H9 (cell line): ENCODE measurements around the gene AKAP7. TPM values are rescaled to one million over a fixed set of nuclear protein-coding genes. Genes with fewer than 3 reads are reported as not detected.

Source experiments
- DNase-seq: peaks from one replicate; pipeline ENCODE4 v3.0.0-alpha.2; 2017
- H2AFZ ChIP-seq: one replicate; pipeline ENCODE4 v1.6.1; 2013; ENCODE audit warnings: mild to moderate bottlenecking, low read length, control low read depth, moderate library complexity
- H2AK5ac ChIP-seq: 2 replicates; pipeline ENCODE4 v1.6.1; 2013; ENCODE audit warnings: low read length, control low read depth, mixed read lengths; ENCODE audit not compliant: insufficient read length
- H2BK120ac ChIP-seq: one replicate; pipeline ENCODE4 v1.6.1; 2013; ENCODE audit warnings: low read depth, mild to moderate bottlenecking, low read length, control low read depth, inconsistent platforms; ENCODE audit not compliant: poor library complexity, severe bottlenecking
- H2BK12ac ChIP-seq: 2 replicates; pipeline ENCODE4 v1.6.1; 2013; ENCODE audit warnings: low read length, control low read depth, mixed read lengths, low read depth; ENCODE audit not compliant: insufficient read length
- H2BK15ac ChIP-seq: 2 replicates; pipeline ENCODE4 v1.6.1; 2013; ENCODE audit warnings: low read depth, low read length, control low read depth
- H2BK20ac ChIP-seq: one replicate; pipeline ENCODE4 v1.6.1; 2013; ENCODE audit warnings: low read depth, mild to moderate bottlenecking, low read length, control low read depth, inconsistent platforms; ENCODE audit not compliant: poor library complexity, severe bottlenecking
- H2BK5ac ChIP-seq: 2 replicates; pipeline ENCODE4 v1.6.1; 2013; ENCODE audit warnings: low read length, control low read depth, mixed read lengths; ENCODE audit not compliant: insufficient read length
- H3K14ac ChIP-seq: 2 replicates; pipeline ENCODE4 v1.6.1; 2013; ENCODE audit warnings: low read length, control low read depth; ENCODE audit not compliant: insufficient read depth
- H3K18ac ChIP-seq: 2 replicates; pipeline ENCODE4 v1.6.1; 2013; ENCODE audit warnings: low read depth, mild to moderate bottlenecking, mixed read lengths, low read length, control low read depth; ENCODE audit not compliant: insufficient read length
- H3K23ac ChIP-seq: 2 replicates; pipeline ENCODE4 v1.6.1; 2013; ENCODE audit warnings: low read length, control low read depth, mixed read lengths, low read depth; ENCODE audit not compliant: insufficient read length
- H3K23me2 ChIP-seq: 2 replicates; pipeline ENCODE4 v1.6.1; 2013; ENCODE audit warnings: low read depth, mild to moderate bottlenecking, mixed read lengths, low read length, control low read depth; ENCODE audit not compliant: insufficient read length, poor library complexity, severe bottlenecking
- H3K27ac ChIP-seq: 2 replicates; pipeline ENCODE4 v1.5.1; 2013; ENCODE audit warnings: low read length, control low read depth, mixed read lengths, low read depth; ENCODE audit not compliant: insufficient read length
- H3K27me3 ChIP-seq: 2 replicates; pipeline ENCODE4 v1.6.1; 2013; ENCODE audit warnings: low read length, control low read depth, inconsistent platforms; ENCODE audit not compliant: insufficient read depth
- H3K4ac ChIP-seq: 2 replicates; pipeline ENCODE4 v1.6.1; 2013; ENCODE audit warnings: low read depth, mild to moderate bottlenecking, control low read depth, inconsistent platforms, low read length, moderate library complexity
- H3K4me1 ChIP-seq: 2 replicates; pipeline ENCODE4 v1.6.1; 2013; ENCODE audit warnings: low read length, control low read depth, inconsistent platforms; ENCODE audit not compliant: insufficient read depth
- H3K4me2 ChIP-seq: 2 replicates; pipeline ENCODE4 v1.6.1; 2013; ENCODE audit warnings: low read length, control low read depth, mixed read lengths; ENCODE audit not compliant: insufficient read length, insufficient read depth
- H3K56ac ChIP-seq: 2 replicates; pipeline ENCODE4 v1.6.1; 2013; ENCODE audit warnings: low read depth, mild to moderate bottlenecking, mixed read lengths, low read length, control low read depth; ENCODE audit not compliant: insufficient read length
- H3K79me1 ChIP-seq: 2 replicates; pipeline ENCODE4 v1.6.1; 2013; ENCODE audit warnings: low read depth, mild to moderate bottlenecking, moderate library complexity, low read length, control low read depth, inconsistent platforms; ENCODE audit not compliant: insufficient read depth, poor library complexity, severe bottlenecking
- H3K79me2 ChIP-seq: 2 replicates; pipeline ENCODE4 v1.6.1; 2013; ENCODE audit warnings: low read length, control low read depth, inconsistent platforms; ENCODE audit not compliant: insufficient read depth
- H3K9ac ChIP-seq: 2 replicates; pipeline ENCODE4 v1.6.1; 2013; ENCODE audit warnings: low read length, control low read depth, mixed read lengths; ENCODE audit not compliant: insufficient read length; ENCODE audit errors: extremely low read depth
- H3K9me3 ChIP-seq: one replicate; pipeline ENCODE4 v1.6.1; 2013; ENCODE audit warnings: low read depth, low read length, inconsistent platforms; ENCODE audit not compliant: control insufficient read depth
- H3T11ph ChIP-seq: one replicate; pipeline ENCODE4 v1.6.1; 2013; ENCODE audit warnings: mild to moderate bottlenecking, low read length, control low read depth, inconsistent platforms
- H4K20me1 ChIP-seq: one replicate; pipeline ENCODE4 v1.6.1; 2013; ENCODE audit not compliant: control insufficient read depth, insufficient read length, insufficient read depth
- H4K5ac ChIP-seq: 2 replicates; pipeline ENCODE4 v1.6.1; 2013; ENCODE audit warnings: low read depth, mild to moderate bottlenecking, mixed read lengths, low read length, control low read depth; ENCODE audit not compliant: insufficient read length
- H4K8ac ChIP-seq: replicated peaks from 2 replicates; pipeline ENCODE4 v1.6.1; 2013; ENCODE audit warnings: low read length, control low read depth, mixed read lengths, low read depth; ENCODE audit not compliant: insufficient read length
- H4K91ac ChIP-seq: 2 replicates; pipeline ENCODE4 v1.6.1; 2013; ENCODE audit warnings: low read depth, mild to moderate bottlenecking, moderate library complexity, mixed read lengths, low read length, control low read depth; ENCODE audit not compliant: insufficient read length
- H3K27ac Mint-ChIP-seq, 3 experiments: 2 replicates in 2 of 3; 3 replicates in 1 of 3; pipeline ENCODE4 v1.8.0; 2020 to 2021; ENCODE audit warnings: mixed read lengths in 3 of 3, mild to moderate bottlenecking in 1 of 3, moderate library complexity in 1 of 3
- H3K27me3 Mint-ChIP-seq: 2 replicates; pipeline ENCODE4 v1.8.0; 2021; ENCODE audit warnings: low read depth, mild to moderate bottlenecking, moderate library complexity, mixed read lengths
- H3K36me3 Mint-ChIP-seq, 3 experiments: 2 replicates in 2 of 3; 3 replicates in 1 of 3; pipeline ENCODE4 v1.8.0; 2020 to 2021; ENCODE audit warnings: low read depth in 3 of 3, mixed read lengths in 3 of 3; ENCODE audit not compliant: insufficient read depth in 1 of 3
- H3K4me1 Mint-ChIP-seq, 2 experiments: 2 replicates each; pipeline ENCODE4 v1.8.0; 2020; ENCODE audit warnings: mixed read lengths in 2 of 2
- H3K4me3 Mint-ChIP-seq, 2 experiments: 2 replicates in 1 of 2; 3 replicates in 1 of 2; pipeline ENCODE4 v1.8.0; 2020 to 2021; ENCODE audit warnings: mild to moderate bottlenecking in 2 of 2, mixed read lengths in 2 of 2, moderate library complexity in 1 of 2
- H3K9me3 Mint-ChIP-seq, 2 experiments: 2 replicates in 1 of 2; 3 replicates in 1 of 2; pipeline ENCODE4 v1.8.0; 2020; ENCODE audit warnings: mild to moderate bottlenecking in 2 of 2, mixed read lengths in 2 of 2, moderate library complexity in 1 of 2
- WGBS: extraction: QIAGEN DNeasy Blood & Tissue Kit; methylation state at CpG from one replicate; pipeline ENCODE4 v1.1.7; 2013; ENCODE audit warnings: missing lambda C conversion rate, low lambda C conversion rate, mixed read lengths; ENCODE audit not compliant: insufficient read length; ENCODE audit errors: extremely low coverage; 5-methylcytosine and 5-hydroxymethylcytosine counted together
- total RNA-seq: library from RNA; stranded (reverse); gene quantifications from 2 replicates; pipeline ENCODE4 v1.2.1, GENCODE V29; 2021
- TF ChIP-seq, protein P1 (sequence below): fragments of 200-600 bp; sonication (generic); conservative IDR thresholded peaks from 3 replicates; pipeline ENCODE4 v1.8.0; 2021; ENCODE audit warnings: antibody characterized with exemption, mild to moderate bottlenecking

The AKAP7 gene
- total RNA-seq, 1 experiment from 2014 or later: 9.8 TPM

DNA sequence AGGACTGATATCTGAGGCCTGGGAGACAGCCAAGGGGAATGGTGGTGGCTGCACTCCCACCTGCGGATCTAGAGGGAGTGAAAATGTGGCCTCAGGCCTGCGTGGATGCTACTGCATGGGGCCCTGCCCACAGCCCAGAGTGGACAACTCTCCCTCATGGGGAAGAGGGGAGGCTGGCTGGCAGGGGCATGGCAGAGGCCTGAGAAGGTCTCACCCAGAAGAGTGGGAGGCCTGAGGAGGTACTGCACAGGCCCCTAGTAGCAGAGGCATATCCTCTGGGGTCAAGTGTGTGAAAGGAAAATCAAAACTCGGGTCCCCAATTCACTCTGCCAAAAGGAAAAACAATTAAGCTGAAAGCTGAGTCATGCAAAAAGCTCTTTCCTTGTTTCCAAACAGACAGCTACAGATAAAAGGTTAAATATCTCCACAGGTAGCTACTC is 158.2 kb downstream of the AKAP7 start:
- peak overlapping the region; percentile 44 to 90 (median 86); a peak in 3 of 7 replicates for H3K27ac Mint-ChIP-seq
- H2BK5ac ChIP-seq: peak overlapping the region; percentile 69
- no peak overlapping the region for H3K4me2 ChIP-seq
- no peak overlapping the region for H2BK20ac ChIP-seq
- peak overlapping the region; percentile 82 for H3K18ac ChIP-seq
- peaks cover 40 to 64% of the 10 kb centered on the region in 2 experiments for H3K4me1 Mint-ChIP-seq
- no peaks in the 10 kb centered on the region for H3K79me1 ChIP-seq
- H4K5ac ChIP-seq: no peak overlapping the region
- no peaks in the 10 kb centered on the region for H3K27me3 ChIP-seq
- H3K14ac ChIP-seq: peak overlapping the region; percentile 85; the same call in 1 of the 2 replicates
- H3K4ac ChIP-seq: no peak overlapping the region
- H3K4me3 Mint-ChIP-seq: no peak overlapping the region
- H3K9ac ChIP-seq: no peak overlapping the region
- no peak overlapping the region for H3K23ac ChIP-seq
- H3K27ac ChIP-seq: peak overlapping the region; percentile 63
- no peak overlapping the region for H3K56ac ChIP-seq
- no peaks in the 10 kb centered on the region for H3K23me2 ChIP-seq
- no peak for DNase-seq
- H2AK5ac ChIP-seq: no peak overlapping the region
- H2BK12ac ChIP-seq: peak overlapping the region; percentile 95
- H3T11ph ChIP-seq: no peak overlapping the region
- H4K91ac ChIP-seq: peak overlapping the region; percentile 73
- H2BK120ac ChIP-seq: no peak overlapping the region
- H2AFZ ChIP-seq: no peak overlapping the region
- H2BK15ac ChIP-seq: no peak overlapping the region
- H3K79me2 ChIP-seq: no peaks in the 10 kb centered on the region; the same call in 1 of the 2 replicates
- TF ChIP-seq, protein P1, sequence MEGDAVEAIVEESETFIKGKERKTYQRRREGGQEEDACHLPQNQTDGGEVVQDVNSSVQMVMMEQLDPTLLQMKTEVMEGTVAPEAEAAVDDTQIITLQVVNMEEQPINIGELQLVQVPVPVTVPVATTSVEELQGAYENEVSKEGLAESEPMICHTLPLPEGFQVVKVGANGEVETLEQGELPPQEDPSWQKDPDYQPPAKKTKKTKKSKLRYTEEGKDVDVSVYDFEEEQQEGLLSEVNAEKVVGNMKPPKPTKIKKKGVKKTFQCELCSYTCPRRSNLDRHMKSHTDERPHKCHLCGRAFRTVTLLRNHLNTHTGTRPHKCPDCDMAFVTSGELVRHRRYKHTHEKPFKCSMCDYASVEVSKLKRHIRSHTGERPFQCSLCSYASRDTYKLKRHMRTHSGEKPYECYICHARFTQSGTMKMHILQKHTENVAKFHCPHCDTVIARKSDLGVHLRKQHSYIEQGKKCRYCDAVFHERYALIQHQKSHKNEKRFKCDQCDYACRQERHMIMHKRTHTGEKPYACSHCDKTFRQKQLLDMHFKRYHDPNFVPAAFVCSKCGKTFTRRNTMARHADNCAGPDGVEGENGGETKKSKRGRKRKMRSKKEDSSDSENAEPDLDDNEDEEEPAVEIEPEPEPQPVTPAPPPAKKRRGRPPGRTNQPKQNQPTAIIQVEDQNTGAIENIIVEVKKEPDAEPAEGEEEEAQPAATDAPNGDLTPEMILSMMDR: no peak
- peaks cover 7 to 11% (median 9%) of the 10 kb centered on the region in 3 experiments; a peak in 5 of 7 replicates for H3K36me3 Mint-ChIP-seq
- H4K20me1 ChIP-seq: no peaks in the 10 kb centered on the region
- no peaks in the 10 kb centered on the region for H3K9me3 ChIP-seq
- no peak overlapping the region for H4K8ac ChIP-seq
- H3K4me1 ChIP-seq: peaks cover 10% of the 10 kb centered on the region
- H3K27me3 Mint-ChIP-seq: no peaks in the 10 kb centered on the region
- peaks cover 0 to 5% of the 10 kb centered on the region in 2 experiments; a peak in 2 of 5 replicates for H3K9me3 Mint-ChIP-seq
- no CpG with 5 or more reads among the region's 3 CpGs for WGBS
